CD4-positive, alpha-beta memory T cell (primary cell): ENCODE data around the gene MYL6B. TPM values are rescaled to one million over a fixed set of nuclear protein-coding genes. Genes with fewer than 3 reads are reported as not detected.
"Not testable (repeated sequence)": the region's sequence is repeated elsewhere in the genome, so short reads cannot be mapped to it uniquely, and the experiment has no call there.

ENCODE experiments used
- CTCF ChIA-PET: fragments of 350-600 bp; sonication (Branson Sonifier 250); formaldehyde crosslinking; loops from one replicate; lab custom pipeline; 2021; ENCODE audit warnings: inconsistent platforms; ENCODE audit not compliant: partially characterized antibody; lab: Charles Lee
- POLR2A ChIA-PET: fragments of 350-600 bp; sonication (Branson Sonifier 250); formaldehyde crosslinking; loops from one replicate; lab custom pipeline; 2021; ENCODE audit not compliant: partially characterized antibody; lab: Charles Lee
- DNase-seq, 5 donors: peaks; one replicate each; pipeline versions ENCODE4 v3.0.0 to v3.0.0-alpha.2; 2020 to 2022; ENCODE audit warnings: mixed read lengths in 1 of 5
- H3K27ac ChIP-seq: one replicate; pipeline ENCODE4 v1.7.0; 2013; ENCODE audit warnings: low read depth, low read length
- H3K27me3 ChIP-seq: 2 replicates; pipeline ENCODE4 v1.7.0; 2013; ENCODE audit warnings: mild to moderate bottlenecking, low read length, moderate library complexity; ENCODE audit not compliant: insufficient read depth
- H3K36me3 ChIP-seq: 2 replicates; pipeline ENCODE4 v1.7.0; 2013; ENCODE audit warnings: mild to moderate bottlenecking, low read length, moderate library complexity; ENCODE audit not compliant: insufficient read depth
- H3K4me1 ChIP-seq: 2 replicates; pipeline ENCODE4 v1.7.0; 2013; ENCODE audit warnings: mild to moderate bottlenecking, low read length, moderate library complexity; ENCODE audit not compliant: insufficient read depth
- H3K4me3 ChIP-seq, 2 donors: one replicate each; pipeline ENCODE4 v1.7.0; 2013; ENCODE audit warnings: low read length in 2 of 2, mild to moderate bottlenecking in 1 of 2
- H3K9me3 ChIP-seq, 2 donors: one replicate each; pipeline ENCODE4 v1.7.0; 2013; ENCODE audit warnings: low read length in 2 of 2, control low read depth in 1 of 2; ENCODE audit not compliant: control insufficient read depth in 1 of 2
- H3K27ac Mint-ChIP-seq, 7 donors: one replicate each; pipeline ENCODE4 v1.8.0; 2020 to 2021; ENCODE audit warnings: mixed read lengths in 7 of 7, mild to moderate bottlenecking in 6 of 7, inconsistent platforms in 3 of 7, moderate library complexity in 3 of 7
- H3K27me3 Mint-ChIP-seq, 2 donors: one replicate each; pipeline ENCODE4 v1.8.0; 2020 to 2021; ENCODE audit warnings: mixed read lengths in 2 of 2
- H3K36me3 Mint-ChIP-seq, 2 donors: one replicate each; pipeline ENCODE4 v1.8.0; 2020 to 2021; ENCODE audit warnings: mixed read lengths in 2 of 2, inconsistent platforms in 1 of 2, mild to moderate bottlenecking in 1 of 2
- H3K4me1 Mint-ChIP-seq, 4 donors: one replicate each; pipeline ENCODE4 v1.8.0; 2020 to 2021; ENCODE audit warnings: mixed read lengths in 4 of 4, mild to moderate bottlenecking in 1 of 4
- H3K4me3 Mint-ChIP-seq, 8 donors: one replicate each; pipeline ENCODE4 v1.8.0; 2020 to 2021; ENCODE audit warnings: mixed read lengths in 8 of 8, mild to moderate bottlenecking in 7 of 8, moderate library complexity in 6 of 8, inconsistent platforms in 3 of 8
- H3K9me3 Mint-ChIP-seq, 8 donors: one replicate each; pipeline ENCODE4 v1.8.0; 2020 to 2021; ENCODE audit warnings: mixed read lengths in 8 of 8, mild to moderate bottlenecking in 5 of 8, inconsistent platforms in 3 of 8, moderate library complexity in 1 of 8
- intact Hi-C: fragments of 100-400 bp; cut with micrococcal nuclease; formaldehyde crosslinking; loops from one replicate; pipeline ENCODE4 v1.15.1; 2023
- polyA plus RNA-seq, 2 donors: library from polyadenylated mRNA; unstranded; fragments of 300-500 nt; fragmentation: Illumina TruSeq; gene quantifications; one replicate each; pipeline ENCODE4 v1.2.3, GENCODE V29; 2021
- total RNA-seq, 2 experiments: library from RNA; stranded (reverse); gene quantifications; one replicate each; pipeline ENCODE4 v1.2.3, GENCODE V29; 2021

Gene MYL6B
- total and polyA plus RNA-seq, 4 experiments from 2014 or later: 1.8 to 4.8 (median 3.0) TPM

GRCh38 chr12:56154818-56155217, 2.4 kb downstream of the MYL6B start:
- Mint-ChIP-seq H3K36me3 (peaks cover 1 to 19% of the 10 kb centered on the region in 2 donors), H3K4me3 (peak overlapping the region in 1 of 8 donors; percentile 32), H3K27me3 (no peaks in the 10 kb centered on the region), H3K27ac (peak overlapping the region in 3 of 7 donors; percentile 44 to 79 (median 66)), H3K4me1 (peaks cover 25 to 71% (median 41%) of the 10 kb centered on the region in 4 donors), H3K9me3 (no peaks in the 10 kb centered on the region)
- Histone ChIP-seq H3K36me3 (peaks cover 2% of the 10 kb centered on the region), H3K4me1 (peaks cover 45% of the 10 kb centered on the region), H3K27me3 (no peaks in the 10 kb centered on the region), H3K4me3 (no peak overlapping the region), H3K9me3 (no peaks in the 10 kb centered on the region), H3K27ac (no peak overlapping the region)
- DNase-seq: no peak
- ChIA-PET POLR2A (interaction anchor here (1.0 to 10.8 kb wide), 5 partner anchors 14 to 67 kb away, joined by 3 to 236 read pairs (median 15); partner anchors contain the start of genes ESYT1, RNF41, SMARCC2 and ZC3H10), CTCF (interaction anchor here (3.9 kb wide), 1 partner anchor 36 kb away, joined by 24 read pairs; the partner anchor contains the start of gene ZC3H10)
- intact Hi-C loops: no loop called here

GRCh38 chr12:56155256-56155845, 3.0 kb downstream of the MYL6B start:
- peaks cover 31 to 72% (median 44%) of the 10 kb centered on the region in 4 donors for H3K4me1 Mint-ChIP-seq
- H3K27me3 Mint-ChIP-seq: no peaks in the 10 kb centered on the region
- no peak overlapping the region for H3K27ac ChIP-seq
- DNase-seq: no peak
- intact Hi-C loops: no loop called here
- peaks cover 7% of the 10 kb centered on the region for H3K36me3 ChIP-seq
- H3K9me3 ChIP-seq: no peaks in the 10 kb centered on the region
- H3K27ac Mint-ChIP-seq: peak overlapping the region in 3 of 7 donors; percentile 51 to 62 (median 60)
- H3K4me3 ChIP-seq: no peak overlapping the region
- ChIA-PET POLR2A (interaction anchor here (0.6 to 10.8 kb wide), 6 partner anchors 14 to 946 kb away, joined by 3 to 236 read pairs (median 10); partner anchors contain the start of genes ESYT1, RNF41, SMARCC2 and ZC3H10), CTCF (interaction anchor here (0.9 to 3.9 kb wide), 3 partner anchors 31 to 36 kb away, joined by 3 to 24 read pairs (median 6); partner anchors contain the start of genes SMARCC2 and ZC3H10)
- H3K4me1 ChIP-seq: peaks cover 49% of the 10 kb centered on the region
- peaks cover 7 to 24% of the 10 kb centered on the region in 2 donors for H3K36me3 Mint-ChIP-seq
- peak overlapping the region; percentile 24 to 76 (median 42) for H3K4me3 Mint-ChIP-seq
- H3K27me3 ChIP-seq: no peaks in the 10 kb centered on the region
- H3K9me3 Mint-ChIP-seq: no peaks in the 10 kb centered on the region

DNA sequence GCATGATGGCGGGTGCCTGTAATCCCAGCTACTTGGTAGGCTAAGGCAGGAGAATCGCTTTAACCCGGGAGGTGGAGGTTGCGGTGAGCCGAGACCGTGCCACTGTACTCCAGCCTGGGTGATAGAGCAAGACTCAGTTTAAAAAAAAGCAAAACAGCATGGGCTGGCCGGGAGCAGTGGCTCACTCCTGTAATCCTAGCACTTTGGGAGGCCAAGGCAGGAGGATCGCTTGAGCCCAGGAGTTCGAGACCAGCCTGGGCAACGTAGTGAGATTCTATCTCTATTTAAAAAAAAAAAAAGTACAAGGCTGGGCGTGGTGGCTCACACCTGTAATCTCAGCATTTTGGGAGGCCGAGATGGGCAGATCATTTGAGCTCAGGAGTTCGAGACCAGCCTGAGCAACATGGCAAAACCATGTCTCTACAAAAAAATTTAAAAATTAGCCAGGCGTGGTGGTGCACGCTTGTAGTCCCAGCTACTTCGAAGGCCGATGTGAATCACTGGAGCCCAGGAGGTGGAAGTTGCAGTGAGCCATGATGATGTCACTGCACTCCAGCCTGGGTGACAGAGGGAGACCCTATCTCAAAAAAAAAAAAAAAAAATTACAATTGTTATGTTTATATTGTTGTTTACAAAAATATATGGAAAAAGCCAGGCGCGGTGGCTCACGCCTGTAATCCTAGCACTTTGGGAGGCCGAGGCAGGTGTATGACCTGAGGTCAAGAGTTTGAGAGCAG, 4.2 kb downstream of the MYL6B start:
- Histone ChIP-seq H3K27ac (peak overlapping the region; percentile 97), H3K4me1 (peaks cover 49% of the 10 kb centered on the region), H3K36me3 (peaks cover 18% of the 10 kb centered on the region)
- not testable (repeated sequence) for H3K27me3 Mint-ChIP-seq, H3K9me3 Mint-ChIP-seq, H3K9me3 ChIP-seq, DNase-seq, H3K4me3 ChIP-seq, H3K27me3 ChIP-seq
- intact Hi-C loops: loop anchor here (1.0 kb wide), 2 partner anchors 32 to 68 kb away; partner anchors contain the start of gene NABP2
- Mint-ChIP-seq H3K27ac (peak overlapping the region in 6 of 7 donors; percentile 96 to 100 (median 98)), H3K4me1 (peaks cover 29 to 72% (median 45%) of the 10 kb centered on the region in 4 donors), H3K36me3 (peaks cover 15 to 36% of the 10 kb centered on the region in 2 donors), H3K4me3 (peak overlapping the region; percentile 93 to 100 (median 97))
- POLR2A ChIA-PET: interaction anchor here (0.6 to 10.8 kb wide), 7 partner anchors 8 to 39 kb away, joined by 3 to 236 read pairs (median 4); partner anchors contain the start of genes ESYT1, SMARCC2 and ZC3H10
- CTCF ChIA-PET: interaction anchor here (1.7 to 3.9 kb wide), 2 partner anchors 33 to 37 kb away, joined by 6 to 24 read pairs; partner anchors contain the start of genes SMARCC2 and ZC3H10

GRCh38 chr12:56157201-56158028, 5.0 kb downstream of the MYL6B start:
- Histone ChIP-seq H3K27me3 (no peaks in the 10 kb centered on the region), H3K27ac (peak overlapping the region; percentile 97), H3K36me3 (peaks cover 25% of the 10 kb centered on the region), H3K4me3 (peak overlapping the region; percentile 53 to 76), H3K9me3 (no peaks in the 10 kb centered on the region), H3K4me1 (peaks cover 49% of the 10 kb centered on the region)
- H3K4me1 Mint-ChIP-seq: peaks cover 30 to 68% (median 43%) of the 10 kb centered on the region in 4 donors
- peak overlapping the region; percentile 93 to 100 (median 97) for H3K4me3 Mint-ChIP-seq
- ChIA-PET POLR2A (interaction anchor here (0.6 to 10.8 kb wide), 11 partner anchors 9 to 292 kb away, joined by 3 to 236 read pairs (median 7); partner anchors contain the start of genes ESYT1, RPL41, SMARCC2 and TIMELESS), CTCF (interaction anchor here (1.7 to 3.9 kb wide), 4 partner anchors 29 to 38 kb away, joined by 6 to 24 read pairs (median 12); partner anchors contain the start of genes ESYT1, SMARCC2 and ZC3H10)
- intact Hi-C loops: loop anchor here (1.0 to 2.0 kb wide), 4 partner anchors 29 to 67 kb away; partner anchors contain the start of genes ESYT1, NABP2 and RNF41
- H3K36me3 Mint-ChIP-seq: peaks cover 22 to 40% of the 10 kb centered on the region in 2 donors
- H3K27ac Mint-ChIP-seq: peak overlapping the region; percentile 96 to 100 (median 99)
- no peaks in the 10 kb centered on the region for H3K9me3 Mint-ChIP-seq
- H3K27me3 Mint-ChIP-seq: no peaks in the 10 kb centered on the region
- peak; percentile 71 to 82 (median 75) for DNase-seq

GRCh38 chr12:56158029-56158925, 5.9 kb downstream of the MYL6B start, which contains the start of gene MYL6:
Gene MYL6 (plus strand): TSS chr12:56158359. CDS start chr12:56158402, 43 bp downstream.
- CTCF ChIA-PET: interaction anchor here (0.6 to 2.5 kb wide), 12 partner anchors 16 to 72 kb away, joined by 3 to 16 read pairs (median 4); partner anchors contain the start of genes ESYT1, RNF41, SMARCC2 and ZC3H10
- POLR2A ChIA-PET: interaction anchor here (0.7 to 10.8 kb wide), 13 partner anchors 14 to 291 kb away, joined by 3 to 236 read pairs (median 7); partner anchors contain the start of genes ESYT1, PA2G4, RNF41 and RPL41
- Histone ChIP-seq H3K27ac (peak within 1 kb of the TSS; percentile 97), H3K27me3 (no peaks in the 10 kb centered on the region), H3K9me3 (no peaks in the 10 kb centered on the region), H3K4me1 (peaks cover 40% of the 10 kb centered on the region), H3K36me3 (peaks cover 34% of the 10 kb centered on the region), H3K4me3 (peak within 1 kb of the TSS; percentile 86 to 89)
- peak within 1 kb of the TSS; percentile 96 to 100 (median 99) for H3K27ac Mint-ChIP-seq
- peak; percentile 88 to 98 (median 91) for DNase-seq
- H3K27me3 Mint-ChIP-seq: no peaks in the 10 kb centered on the region
- intact Hi-C loops: loop anchor here (1.0 to 2.0 kb wide), 2 partner anchors 30 to 63 kb away; partner anchors contain the start of genes ESYT1 and RNF41
- H3K4me3 Mint-ChIP-seq: peak within 1 kb of the TSS; percentile 93 to 100 (median 97)
- H3K9me3 Mint-ChIP-seq: no peaks in the 10 kb centered on the region
- peaks cover 28 to 64% (median 37%) of the 10 kb centered on the region in 4 donors for H3K4me1 Mint-ChIP-seq
- peaks cover 23 to 49% of the 10 kb centered on the region in 2 donors for H3K36me3 Mint-ChIP-seq
